Measurements from ENCODE around the gene USP24.
A peak's percentile ranks its signal among the peaks of the same experiment; 100 is the strongest.

The USP24 gene

DNA sequence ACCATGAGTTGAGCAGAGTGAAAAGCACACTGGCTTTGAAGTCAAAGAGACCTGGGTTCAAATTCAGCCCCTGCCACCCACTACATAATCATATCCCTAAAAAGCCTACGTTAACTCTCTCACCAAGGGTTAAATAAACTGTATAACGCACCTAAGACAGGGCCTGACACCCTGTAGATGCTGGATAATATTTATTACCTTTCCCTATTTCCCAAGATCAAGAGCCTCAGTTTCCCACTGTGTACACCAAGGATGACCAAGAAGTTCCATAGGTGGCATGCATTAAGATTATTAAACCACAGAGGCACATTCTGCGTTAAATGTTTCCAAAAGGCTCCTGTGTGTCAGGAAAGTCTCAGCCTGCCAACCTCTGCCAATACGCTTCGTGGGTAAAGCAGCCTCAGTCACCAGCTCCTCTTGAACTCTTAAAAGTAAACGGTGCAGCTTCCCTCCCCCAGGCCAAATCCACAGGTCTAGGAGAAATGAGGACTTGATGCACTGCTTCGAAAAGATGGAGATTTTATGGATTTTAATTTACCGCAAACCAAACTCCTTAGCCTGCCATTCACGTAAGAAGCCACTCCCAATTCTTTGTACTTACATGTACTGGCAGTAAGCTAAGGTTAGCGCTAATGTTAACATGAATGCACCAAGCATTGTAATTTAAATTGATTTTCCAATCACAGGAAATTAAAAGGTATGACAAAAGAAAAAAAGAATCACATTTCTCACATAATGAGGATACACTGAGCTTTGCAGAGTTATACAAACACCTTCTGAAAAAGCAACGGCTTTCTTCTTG lies 2.6 kb downstream of the USP24 start:
- no peaks in the 10 kb centered on the region for H3K9me3 ChIP-seq
- peak overlapping the region in 1 of 2 experiments; percentile 77 for H3K4me3 ChIP-seq (ENCODE audit: low read depth in 1 of 2, low read length in 1 of 2)
- no peaks in the 10 kb centered on the region for H3K27me3 ChIP-seq
- peak overlapping the region; percentile 90 for H3K27ac ChIP-seq
- TF ChIP-seq, protein P1, sequence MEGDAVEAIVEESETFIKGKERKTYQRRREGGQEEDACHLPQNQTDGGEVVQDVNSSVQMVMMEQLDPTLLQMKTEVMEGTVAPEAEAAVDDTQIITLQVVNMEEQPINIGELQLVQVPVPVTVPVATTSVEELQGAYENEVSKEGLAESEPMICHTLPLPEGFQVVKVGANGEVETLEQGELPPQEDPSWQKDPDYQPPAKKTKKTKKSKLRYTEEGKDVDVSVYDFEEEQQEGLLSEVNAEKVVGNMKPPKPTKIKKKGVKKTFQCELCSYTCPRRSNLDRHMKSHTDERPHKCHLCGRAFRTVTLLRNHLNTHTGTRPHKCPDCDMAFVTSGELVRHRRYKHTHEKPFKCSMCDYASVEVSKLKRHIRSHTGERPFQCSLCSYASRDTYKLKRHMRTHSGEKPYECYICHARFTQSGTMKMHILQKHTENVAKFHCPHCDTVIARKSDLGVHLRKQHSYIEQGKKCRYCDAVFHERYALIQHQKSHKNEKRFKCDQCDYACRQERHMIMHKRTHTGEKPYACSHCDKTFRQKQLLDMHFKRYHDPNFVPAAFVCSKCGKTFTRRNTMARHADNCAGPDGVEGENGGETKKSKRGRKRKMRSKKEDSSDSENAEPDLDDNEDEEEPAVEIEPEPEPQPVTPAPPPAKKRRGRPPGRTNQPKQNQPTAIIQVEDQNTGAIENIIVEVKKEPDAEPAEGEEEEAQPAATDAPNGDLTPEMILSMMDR (IDR thresholded peaks at IDR 0.05), result no peak
- H3K36me3 ChIP-seq, result no peaks in the 10 kb centered on the region
- peaks cover 64 to 67% of the 10 kb centered on the region in 2 experiments for H3K4me1 ChIP-seq (ENCODE audit: control insufficient read depth in 1 of 2, insufficient read depth in 1 of 2, low read depth in 1 of 2, low read length in 1 of 2)

DNA sequence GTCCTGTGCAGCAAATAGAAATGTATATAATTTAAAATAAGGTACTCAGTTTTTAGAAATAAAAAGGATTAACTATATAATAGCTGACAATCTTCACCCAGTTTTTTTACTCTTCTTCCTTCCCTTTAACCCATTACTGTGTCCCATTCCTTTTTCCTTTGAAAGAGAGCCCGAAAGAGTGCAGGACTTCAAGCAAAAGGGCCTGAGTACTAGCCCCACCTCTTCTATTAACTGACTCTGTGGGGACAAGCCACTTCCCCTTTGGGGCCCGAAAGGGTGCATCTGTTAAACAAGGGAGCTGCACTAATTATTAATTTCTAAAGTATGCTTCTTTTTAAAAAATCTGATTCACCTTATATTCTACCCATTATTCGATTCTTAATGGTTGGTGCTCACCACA lies 3.3 kb downstream of the USP24 start:
- Histone ChIP-seq H3K4me1 (ENCODE audit: control insufficient read depth in 1 of 2, insufficient read depth in 1 of 2, low read depth in 1 of 2, low read length in 1 of 2) (peaks cover 57 to 60% of the 10 kb centered on the region in 2 experiments), H3K27ac (peak overlapping the region; percentile 90), H3K36me3 (no peaks in the 10 kb centered on the region), H3K9me3 (no peaks in the 10 kb centered on the region), H3K4me3 (ENCODE audit: low read depth in 1 of 2, low read length in 1 of 2) (peak overlapping the region in 1 of 2 experiments; percentile 7), H3K27me3 (no peaks in the 10 kb centered on the region)
- TF ChIP-seq, protein P1 (IDR thresholded peaks at IDR 0.05), result no peak

DNA sequence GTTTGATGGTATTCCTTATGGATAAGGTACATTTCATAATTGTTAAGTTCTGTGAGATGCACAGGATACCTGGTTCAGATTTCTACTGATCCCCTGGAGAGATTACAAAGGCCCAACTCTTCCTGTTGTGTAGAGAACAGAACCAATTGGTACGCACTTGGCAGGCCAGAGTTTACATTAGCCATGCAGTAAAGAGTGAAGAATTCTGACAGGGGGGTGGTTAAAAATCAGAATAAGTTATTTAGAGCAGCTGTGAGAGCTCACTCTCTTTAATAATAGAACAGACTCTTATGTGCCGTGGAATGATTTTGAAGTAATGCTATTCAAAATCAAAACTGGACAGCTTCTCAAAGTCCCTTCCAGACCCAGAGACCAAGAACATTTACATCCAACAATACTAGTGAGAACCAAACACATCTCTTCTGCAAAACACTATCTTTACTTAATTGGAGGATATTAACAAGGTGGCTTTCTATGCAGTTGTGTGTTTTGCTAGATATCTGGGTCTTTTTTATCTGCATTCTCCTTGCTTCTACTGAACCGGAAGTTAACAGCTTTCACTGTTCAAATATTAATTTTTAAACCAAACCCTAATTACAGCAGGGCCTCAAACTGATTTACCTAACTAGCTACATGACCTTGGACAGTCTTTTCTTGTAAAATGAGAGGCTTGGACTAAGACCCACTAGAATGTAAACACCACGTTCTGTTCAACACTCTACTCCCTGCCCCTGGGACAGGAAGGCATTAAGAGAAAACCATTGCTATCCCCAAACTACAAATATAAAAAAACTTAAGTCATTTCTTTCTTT lies 4.0 kb downstream of the USP24 start:
- no peaks in the 10 kb centered on the region for H3K36me3 ChIP-seq
- no peaks in the 10 kb centered on the region for H3K27me3 ChIP-seq
- TF ChIP-seq, protein P1 (IDR thresholded peaks at IDR 0.05), result no peak
- H3K27ac ChIP-seq, result peak overlapping the region; percentile 90
- H3K4me1 ChIP-seq (ENCODE audit: control insufficient read depth in 1 of 2, insufficient read depth in 1 of 2, low read depth in 1 of 2, low read length in 1 of 2), result peaks cover 51 to 54% of the 10 kb centered on the region in 2 experiments
- H3K9me3 ChIP-seq, result no peaks in the 10 kb centered on the region
- H3K4me3 ChIP-seq (ENCODE audit: low read depth in 1 of 2, low read length in 1 of 2), result peak overlapping the region in 1 of 2 experiments; percentile 7

DNA sequence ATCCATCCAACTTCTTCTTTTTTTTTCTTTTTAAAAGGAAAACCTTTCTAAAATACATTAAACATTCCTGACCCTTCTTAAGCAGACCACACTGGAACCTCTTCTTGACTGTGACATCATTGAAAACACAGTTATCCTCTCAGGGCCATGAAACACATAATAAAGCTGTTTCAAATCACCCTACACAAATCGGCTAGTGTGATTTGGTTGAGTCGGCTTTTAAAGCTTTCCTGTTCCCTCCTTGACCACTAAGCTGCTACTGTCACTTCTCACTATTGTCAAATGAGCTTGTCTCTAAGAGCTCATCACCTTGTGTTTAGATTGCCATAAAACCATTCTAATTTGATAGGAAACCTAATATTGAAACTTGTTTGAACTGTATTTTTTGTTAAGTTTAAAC lies 5.9 kb downstream of the USP24 start:
- H3K27ac ChIP-seq, result peak overlapping the region; percentile 56
- peaks cover 42 to 44% of the 10 kb centered on the region in 2 experiments for H3K4me1 ChIP-seq (ENCODE audit: control insufficient read depth in 1 of 2, insufficient read depth in 1 of 2, low read depth in 1 of 2, low read length in 1 of 2)
- no peak overlapping the region for H3K4me3 ChIP-seq (ENCODE audit: low read depth in 1 of 2, low read length in 1 of 2)
- no peaks in the 10 kb centered on the region for H3K36me3 ChIP-seq
- H3K9me3 ChIP-seq, result no peaks in the 10 kb centered on the region
- H3K27me3 ChIP-seq, result no peaks in the 10 kb centered on the region
- TF ChIP-seq, protein P1 (IDR thresholded peaks at IDR 0.05), result no peak

DNA sequence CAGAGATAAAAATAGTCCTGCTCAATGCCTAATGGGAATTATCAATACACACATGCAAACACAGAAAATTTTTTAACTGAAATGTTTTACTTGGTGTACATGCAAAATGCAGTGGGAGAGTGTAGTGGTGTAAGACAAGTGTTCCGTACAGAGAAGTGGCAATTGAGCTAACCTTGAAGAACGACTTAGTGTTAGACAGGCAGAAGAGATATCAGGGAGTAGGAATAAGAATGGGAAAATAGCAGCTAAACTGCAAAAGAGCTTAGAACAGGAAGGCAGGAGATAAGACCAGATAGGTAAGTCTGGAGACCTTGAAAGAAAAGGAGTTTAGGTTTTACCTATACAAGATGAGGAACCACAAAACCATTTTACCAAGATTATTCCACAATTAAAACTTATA lies 9.0 kb downstream of the USP24 start:
- no peaks in the 10 kb centered on the region for H3K36me3 ChIP-seq

More for the DNA sequence above, 9.0 kb downstream of the USP24 start:
- TF ChIP-seq, protein P1 (IDR thresholded peaks at IDR 0.05), result no peak
- Histone ChIP-seq H3K27ac (no peak overlapping the region), H3K4me1 (ENCODE audit: control insufficient read depth in 1 of 2, insufficient read depth in 1 of 2, low read depth in 1 of 2, low read length in 1 of 2) (peaks cover 12 to 14% of the 10 kb centered on the region in 2 experiments), H3K4me3 (ENCODE audit: low read depth in 1 of 2, low read length in 1 of 2) (no peak overlapping the region), H3K27me3 (no peaks in the 10 kb centered on the region), H3K9me3 (no peaks in the 10 kb centered on the region)
